Measurements from ENCODE around the gene SCFD2. TPM values are rescaled to one million over a fixed set of nuclear protein-coding genes. Genes with fewer than 3 reads are reported as not detected.

Gene SCFD2
- total RNA-seq, 4 donors from 2014 or later = 13.1 to 27.4 (median 19.8) TPM

DNA sequence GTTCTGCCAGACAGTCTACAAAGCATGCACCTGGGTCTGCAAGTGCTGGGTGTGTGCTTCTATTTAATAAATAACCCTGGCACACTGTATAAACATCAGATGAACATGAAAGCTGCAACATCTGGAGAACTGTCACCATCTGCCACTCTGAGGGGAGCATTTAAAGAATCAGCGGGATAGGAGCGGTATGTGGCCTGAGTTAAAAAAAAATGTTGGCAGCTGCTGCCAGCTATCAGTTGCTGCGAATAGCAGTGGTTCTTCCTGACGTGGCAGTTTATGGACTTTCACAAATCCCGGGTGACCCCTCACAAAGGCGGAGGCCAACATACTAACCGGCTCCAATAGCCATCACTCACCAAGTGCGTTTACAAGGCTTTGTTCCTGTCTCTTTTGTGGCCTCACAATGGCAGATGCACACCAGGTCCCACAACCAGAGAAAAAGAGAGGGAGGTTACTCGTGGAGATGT lies 408.6 kb downstream of the SCFD2 start:
- TF ChIP-seq, protein P1, sequence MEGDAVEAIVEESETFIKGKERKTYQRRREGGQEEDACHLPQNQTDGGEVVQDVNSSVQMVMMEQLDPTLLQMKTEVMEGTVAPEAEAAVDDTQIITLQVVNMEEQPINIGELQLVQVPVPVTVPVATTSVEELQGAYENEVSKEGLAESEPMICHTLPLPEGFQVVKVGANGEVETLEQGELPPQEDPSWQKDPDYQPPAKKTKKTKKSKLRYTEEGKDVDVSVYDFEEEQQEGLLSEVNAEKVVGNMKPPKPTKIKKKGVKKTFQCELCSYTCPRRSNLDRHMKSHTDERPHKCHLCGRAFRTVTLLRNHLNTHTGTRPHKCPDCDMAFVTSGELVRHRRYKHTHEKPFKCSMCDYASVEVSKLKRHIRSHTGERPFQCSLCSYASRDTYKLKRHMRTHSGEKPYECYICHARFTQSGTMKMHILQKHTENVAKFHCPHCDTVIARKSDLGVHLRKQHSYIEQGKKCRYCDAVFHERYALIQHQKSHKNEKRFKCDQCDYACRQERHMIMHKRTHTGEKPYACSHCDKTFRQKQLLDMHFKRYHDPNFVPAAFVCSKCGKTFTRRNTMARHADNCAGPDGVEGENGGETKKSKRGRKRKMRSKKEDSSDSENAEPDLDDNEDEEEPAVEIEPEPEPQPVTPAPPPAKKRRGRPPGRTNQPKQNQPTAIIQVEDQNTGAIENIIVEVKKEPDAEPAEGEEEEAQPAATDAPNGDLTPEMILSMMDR (IDR thresholded peaks at IDR 0.05; ENCODE audit: low read depth) = no peak

DNA sequence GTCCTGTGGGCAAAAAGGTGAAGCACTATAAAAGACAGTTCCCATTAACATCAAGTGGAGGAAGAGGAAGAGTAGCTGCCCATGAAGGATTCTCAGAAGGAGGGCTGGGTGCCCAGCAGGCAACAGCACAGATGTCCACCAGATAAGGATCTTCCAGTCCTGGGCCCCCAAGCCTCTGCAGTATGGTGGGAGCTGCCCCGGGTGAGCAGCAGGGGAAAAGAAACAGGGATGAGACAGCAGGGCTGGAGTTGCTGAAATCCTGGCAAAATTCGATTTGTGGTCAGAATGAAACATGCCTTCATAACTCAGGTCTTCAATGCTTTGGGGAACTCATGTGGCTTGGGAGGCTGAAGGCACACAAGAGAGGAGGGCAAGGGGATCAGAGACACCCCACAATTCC lies 409.2 kb downstream of the SCFD2 start:
- TF ChIP-seq, protein P1 (IDR thresholded peaks at IDR 0.05; ENCODE audit: low read depth) = no peak

DNA sequence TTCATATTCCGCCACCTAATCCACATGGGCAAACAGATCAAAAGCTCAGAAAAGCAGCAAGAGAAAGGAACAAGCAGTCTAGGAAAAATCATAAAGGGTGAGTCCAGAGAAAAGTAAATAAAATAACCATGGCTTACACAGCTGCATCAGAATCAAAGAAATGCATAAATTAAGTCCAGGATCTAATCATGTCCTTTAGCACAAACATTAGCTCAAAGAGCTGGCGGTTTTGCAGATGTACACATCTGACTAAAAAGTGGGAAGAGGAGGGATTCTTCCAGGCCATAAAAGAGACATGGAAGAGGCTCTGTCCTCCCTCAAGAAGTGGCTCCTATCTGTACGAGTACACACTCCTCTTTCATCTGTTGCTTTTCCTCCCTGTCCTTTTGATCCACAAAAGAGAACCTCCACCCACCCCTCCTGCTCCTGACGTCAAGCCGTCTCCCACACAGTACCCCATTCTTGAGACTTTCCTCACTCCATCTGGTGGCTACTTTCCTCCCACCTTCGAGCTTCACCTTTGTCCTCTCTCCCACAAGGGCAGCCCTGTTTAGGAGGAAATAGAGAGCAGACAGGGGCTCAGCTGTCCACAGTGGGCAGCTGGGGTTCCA lies 411.2 kb downstream of the SCFD2 start:
- TF ChIP-seq, protein P1 (IDR thresholded peaks at IDR 0.05; ENCODE audit: low read depth) = no peak

DNA sequence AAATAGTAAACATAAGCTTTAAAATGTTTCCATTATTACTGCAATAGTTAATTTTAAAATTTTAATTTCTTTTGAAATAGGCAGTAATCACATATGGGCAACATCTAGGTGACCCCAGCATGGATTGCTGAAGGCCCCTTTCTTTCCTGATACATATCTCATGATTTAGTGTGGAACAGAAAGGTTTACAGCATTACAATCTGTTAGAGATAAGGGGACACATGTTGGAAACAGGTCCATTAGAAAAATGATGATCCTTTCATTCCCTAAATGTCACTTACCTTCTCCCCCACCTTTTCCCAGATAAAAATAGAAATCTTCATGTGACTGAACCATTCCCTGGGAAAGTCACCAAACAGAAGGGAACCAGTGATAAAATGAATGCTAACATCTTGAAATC lies 413.3 kb downstream of the SCFD2 start:
- TF ChIP-seq, protein P1 (IDR thresholded peaks at IDR 0.05; ENCODE audit: low read depth) = no peak

DNA sequence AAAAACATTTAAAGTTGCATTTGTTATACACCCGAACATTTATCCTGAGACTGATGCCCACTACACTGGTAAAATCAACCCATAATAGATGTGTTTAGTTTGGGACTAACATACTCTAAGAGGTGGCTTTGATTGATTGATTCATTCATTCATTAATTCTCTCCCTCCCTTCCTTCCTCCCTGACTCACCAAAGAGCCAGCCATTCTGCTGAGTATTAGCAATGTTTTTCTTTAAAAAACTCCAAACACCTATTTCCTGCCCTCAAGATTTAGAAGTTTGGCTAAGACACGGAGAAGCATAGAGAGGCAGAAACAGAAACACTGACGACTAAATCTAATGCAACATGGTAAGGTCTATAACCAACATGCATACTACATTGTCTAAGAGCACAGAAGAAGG lies 414.8 kb downstream of the SCFD2 start:
- TF ChIP-seq, protein P1 (IDR thresholded peaks at IDR 0.05; ENCODE audit: low read depth) = no peak

DNA sequence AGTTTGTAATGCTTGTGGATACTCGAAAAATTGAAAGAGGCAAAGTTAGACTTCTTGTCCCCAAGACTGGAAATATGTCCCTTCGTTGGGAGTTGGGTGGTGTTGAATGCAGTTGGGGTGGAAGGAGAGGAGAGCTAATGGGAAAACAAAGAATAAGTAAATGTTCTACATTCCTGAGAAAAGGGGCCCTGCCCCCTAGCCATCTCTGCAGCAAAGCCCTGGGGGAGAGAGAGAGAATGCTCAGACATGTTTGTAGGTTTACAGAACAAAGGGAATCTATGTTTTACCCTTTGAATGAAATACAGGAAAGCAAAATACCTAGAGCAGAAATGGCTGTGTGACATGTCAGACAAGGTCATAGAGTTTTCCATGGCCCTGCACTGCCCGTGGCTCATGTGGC lies 415.6 kb downstream of the SCFD2 start:
- TF ChIP-seq, protein P1 (IDR thresholded peaks at IDR 0.05; ENCODE audit: low read depth) = no peak

DNA sequence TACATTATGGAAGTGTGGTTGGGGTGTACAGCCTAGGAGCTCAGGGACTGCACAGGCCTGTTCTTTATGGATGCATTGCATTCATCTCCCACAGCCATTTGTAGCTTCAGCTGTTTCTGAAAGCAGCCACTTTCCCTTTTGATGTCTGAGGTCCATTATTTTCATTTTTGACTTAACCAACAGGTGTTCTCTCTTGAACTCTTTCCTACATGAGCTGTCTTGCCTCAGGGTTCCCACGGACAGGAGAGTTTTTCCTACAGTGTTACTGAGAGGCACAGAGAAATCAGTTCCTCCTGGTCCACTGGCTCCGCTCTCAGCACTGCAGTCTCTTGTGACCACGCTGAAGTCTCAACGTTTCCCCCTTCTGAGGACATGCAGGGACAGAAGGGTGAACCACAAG lies 416.5 kb downstream of the SCFD2 start:
- TF ChIP-seq, protein P1 (IDR thresholded peaks at IDR 0.05; ENCODE audit: low read depth) = no peak

Measured in subcutaneous adipose tissue (tissue), 4 donors.